HG03064 (cell line): ENCODE data around the gene BBOF1.
"Not testable (repeated sequence)": the region's sequence is repeated elsewhere in the genome, so short reads cannot be mapped to it uniquely, and the experiment has no call there.

Source experiments
- ATAC-seq: cut with Tn5 transposase; IDR thresholded peaks from one replicate; pipeline ENCODE4 v1.9.1; 2021; ENCODE audit warnings: low read depth; ENCODE audit not compliant: unreplicated experiment

Gene BBOF1, protein sequence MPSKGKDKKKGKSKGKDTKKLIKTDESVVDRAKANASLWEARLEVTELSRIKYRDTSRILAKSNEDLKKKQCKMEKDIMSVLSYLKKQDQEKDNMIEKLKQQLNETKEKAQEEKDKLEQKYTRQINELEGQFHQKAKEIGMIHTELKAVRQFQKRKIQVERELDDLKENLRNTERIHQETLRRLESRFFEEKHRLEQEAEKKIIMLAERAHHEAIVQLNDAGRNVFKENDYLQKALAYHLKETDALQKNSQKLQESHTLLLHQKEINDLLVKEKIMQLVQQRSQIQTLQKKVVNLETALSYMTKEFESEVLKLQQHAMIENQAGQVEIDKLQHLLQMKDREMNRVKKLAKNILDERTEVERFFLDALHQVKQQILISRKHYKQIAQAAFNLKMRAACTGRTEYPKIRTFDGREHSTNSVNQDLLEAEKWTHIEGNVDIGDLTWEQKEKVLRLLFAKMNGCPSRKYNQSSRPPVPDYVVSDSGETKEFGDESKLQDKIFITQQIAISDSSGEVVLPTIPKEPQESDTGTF

DNA sequence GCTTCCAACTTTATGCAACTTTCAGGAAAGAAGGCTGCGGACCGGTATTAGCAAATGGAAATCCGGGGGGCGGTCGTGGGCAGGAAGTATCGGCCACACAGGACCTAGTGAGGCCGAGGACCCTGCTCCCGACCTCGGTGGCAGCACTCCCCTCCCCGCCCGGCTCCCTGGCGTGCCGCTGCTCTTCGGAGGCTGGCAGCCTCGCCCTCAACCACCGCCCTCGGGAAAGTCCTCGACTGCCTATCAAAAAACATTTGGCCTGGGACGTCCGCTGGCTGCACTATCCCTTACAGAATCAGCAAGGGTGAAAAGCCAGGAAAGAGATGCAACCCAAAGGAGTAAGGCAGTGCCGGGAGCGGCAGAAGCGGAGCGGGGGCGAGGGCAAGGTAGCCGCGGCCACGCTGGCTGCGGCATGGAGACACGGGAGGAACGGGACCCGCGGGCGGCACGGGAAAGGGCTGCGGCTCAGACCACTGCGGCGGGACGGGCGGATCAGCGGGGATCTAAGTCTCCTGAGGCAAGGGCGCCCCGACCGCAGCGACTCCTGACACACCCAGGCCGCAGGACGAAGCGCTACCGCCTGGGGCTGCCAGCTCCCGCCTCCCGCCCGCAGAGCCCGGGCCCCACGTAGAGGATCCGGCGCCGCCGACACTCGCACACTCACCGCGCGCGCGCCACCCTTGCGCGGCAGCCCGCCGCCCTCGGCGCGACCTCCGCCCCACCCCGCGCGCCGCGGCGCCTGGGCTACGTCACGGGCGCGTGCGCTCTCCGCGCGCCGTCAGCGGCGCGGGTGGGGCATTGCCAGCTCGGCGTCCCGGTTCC lies at the start of gene BBOF1, which contains the start of gene ENTPD5:
TSS of gene BBOF1 (plus strand) at position 764 of the 822 bp plus-strand sequence. CDS start 130 bp downstream, outside the sequence.
TSS of gene ENTPD5 (minus strand) at position 703 of the 822 bp plus-strand sequence. CDS start 31,186 bp downstream, outside the sequence.
- peak; percentile 85 for ATAC-seq

DNA sequence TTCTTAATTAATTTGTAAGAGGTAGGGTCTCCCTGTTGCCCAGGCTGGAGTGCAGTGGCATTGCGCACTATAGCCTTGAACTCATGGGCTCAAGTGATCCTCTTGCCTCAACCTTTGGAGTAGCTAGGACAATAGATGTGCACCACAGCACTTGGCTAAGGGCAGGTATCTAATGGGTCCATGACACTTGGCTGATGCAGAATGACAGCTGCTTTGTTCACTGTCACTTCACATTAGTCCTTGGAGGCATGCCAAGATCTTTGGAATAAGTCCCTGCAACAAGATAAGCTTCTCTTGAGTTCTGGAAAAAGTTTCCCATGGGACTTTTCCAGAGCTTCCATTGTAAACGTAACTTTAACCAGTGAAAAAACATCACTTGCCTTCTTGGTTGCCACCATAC lies 45.7 kb upstream of the BBOF1 start:
- no peak for ATAC-seq

DNA sequence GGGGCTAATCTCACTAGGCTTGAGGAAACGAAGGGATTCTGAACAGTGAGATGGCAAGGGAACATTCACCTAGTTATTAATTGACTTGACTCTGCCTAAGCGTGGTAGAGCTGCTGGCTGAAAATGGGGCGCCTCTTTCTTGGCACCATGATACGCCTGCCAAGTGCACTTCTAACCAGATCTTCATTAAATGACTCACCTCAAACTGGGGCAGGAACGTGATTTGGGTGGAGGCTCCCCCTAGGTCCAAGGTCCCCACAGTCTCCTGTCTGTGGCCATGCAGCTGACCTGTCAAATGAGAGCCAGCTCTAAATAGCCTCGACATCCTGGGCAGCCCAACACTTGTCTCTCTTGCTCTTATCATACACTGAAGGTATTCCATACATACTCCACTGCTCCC lies 43.0 kb upstream of the BBOF1 start:
- no peak for ATAC-seq

DNA sequence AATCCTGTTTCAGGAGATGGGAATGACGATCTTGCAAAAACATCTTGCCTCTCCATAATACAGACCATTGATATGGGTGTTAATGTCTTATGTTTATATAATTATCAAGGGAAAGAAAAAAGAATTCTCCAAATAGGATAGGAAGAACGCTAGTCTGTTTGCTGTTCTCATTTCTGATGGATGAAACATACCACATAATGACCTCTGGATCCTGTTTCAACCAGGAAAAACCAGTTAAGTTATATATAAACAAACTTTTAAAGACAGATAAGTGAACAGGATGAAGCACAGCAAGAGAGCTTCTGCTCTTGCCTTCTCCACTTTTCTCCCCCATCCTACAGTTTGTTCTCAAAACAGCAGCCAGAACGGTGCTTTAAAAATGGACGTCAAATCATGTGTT lies 41.3 kb upstream of the BBOF1 start:
- ATAC-seq, result no peak

DNA sequence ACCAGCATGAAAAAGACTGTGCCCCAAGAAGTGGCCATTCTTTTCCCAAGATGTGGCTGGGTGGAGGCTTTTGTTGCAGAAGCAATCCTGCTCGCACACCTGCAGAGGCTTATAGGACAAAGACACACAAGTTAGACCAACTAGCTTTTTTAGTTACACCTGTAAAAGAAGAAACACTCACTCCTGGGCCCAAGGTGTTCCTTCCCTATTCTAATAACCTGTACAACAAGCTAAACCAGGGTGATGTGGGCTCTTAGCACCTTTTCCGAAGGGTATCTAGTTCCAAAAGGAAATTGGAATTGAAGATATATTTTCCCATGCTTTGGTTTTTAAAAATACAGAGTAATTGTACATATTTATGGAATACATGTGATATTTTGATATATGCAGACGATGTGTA lies 31.1 kb upstream of the BBOF1 start:
- no peak for ATAC-seq

DNA sequence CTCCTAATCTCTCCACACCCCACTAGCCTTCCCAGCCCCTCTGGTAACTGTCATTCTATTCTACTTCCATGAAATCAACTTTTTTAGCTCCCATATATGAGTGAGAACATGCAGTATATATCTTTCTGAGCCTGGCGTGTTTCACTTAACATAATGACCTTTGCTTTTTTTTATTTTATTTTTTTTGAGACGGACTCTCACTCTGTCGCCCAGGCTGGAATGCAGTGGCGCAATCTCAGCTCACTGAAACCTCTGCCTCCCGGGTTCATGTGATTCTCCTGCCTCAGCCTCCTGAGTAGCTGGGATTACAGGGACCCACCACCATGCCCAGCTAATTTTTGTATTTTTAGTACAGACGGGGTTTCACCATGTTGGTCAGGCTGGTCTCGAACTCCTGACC lies 30.5 kb upstream of the BBOF1 start:
- not testable (repeated sequence) for ATAC-seq

DNA sequence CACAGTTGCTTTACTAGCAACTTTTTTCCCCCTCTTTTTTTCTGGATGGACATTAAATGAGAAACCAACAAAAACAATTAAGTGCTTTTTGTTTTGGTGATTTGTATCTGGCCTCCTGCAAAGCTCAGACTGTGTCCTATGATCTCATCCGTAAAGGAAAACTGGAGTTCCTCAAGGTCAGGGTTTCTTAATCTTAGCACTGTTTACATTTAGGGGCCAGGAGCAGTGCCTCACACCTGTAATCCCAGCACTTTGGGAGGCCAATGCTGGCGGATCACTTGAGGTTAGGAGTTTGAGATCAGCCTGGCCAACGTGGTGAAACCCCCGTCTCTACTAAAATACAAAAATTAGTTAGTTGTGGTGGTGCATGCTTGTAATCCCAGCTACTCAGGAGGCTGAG lies 28.1 kb upstream of the BBOF1 start:
- ATAC-seq, result no peak

DNA sequence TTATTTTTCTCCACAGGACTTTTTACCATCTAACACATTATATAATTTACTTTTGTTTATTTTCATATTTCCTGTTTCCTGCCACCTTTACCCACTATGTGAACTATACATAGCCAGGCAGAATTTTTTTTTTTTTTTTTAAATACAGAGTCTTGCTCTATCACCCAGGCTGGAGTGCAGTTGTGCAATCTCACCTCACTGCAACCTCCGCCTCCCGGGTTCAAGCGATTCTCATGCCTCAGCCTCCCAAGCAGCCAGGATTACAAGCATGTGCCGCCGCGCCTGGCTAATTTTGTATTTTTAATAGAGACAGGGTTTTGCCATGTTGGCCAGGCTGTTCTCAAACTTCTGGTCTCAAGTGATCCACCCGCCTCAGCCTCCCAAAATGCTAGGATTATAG lies 24.2 kb upstream of the BBOF1 start:
- not testable (repeated sequence) for ATAC-seq

DNA sequence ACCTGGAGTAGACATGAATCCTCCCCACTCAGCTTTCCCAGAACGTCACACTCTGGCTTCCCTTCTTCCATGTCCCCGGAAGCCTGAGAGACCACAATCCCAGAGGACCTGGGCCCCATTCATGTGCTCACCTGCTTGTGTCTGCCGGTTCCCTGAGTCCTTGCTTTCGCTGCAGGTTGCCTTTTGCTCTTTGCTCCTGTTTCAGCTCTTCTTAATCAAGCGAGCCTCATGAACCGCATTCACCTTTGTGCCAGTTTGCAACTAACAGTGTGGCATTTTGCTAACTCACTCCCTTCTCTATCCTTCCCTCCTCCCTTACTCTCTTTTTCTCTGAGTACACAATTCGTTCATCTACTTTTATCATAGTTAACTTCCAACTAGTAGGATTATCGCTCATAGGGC lies 23.2 kb upstream of the BBOF1 start:
- ATAC-seq, result no peak

DNA sequence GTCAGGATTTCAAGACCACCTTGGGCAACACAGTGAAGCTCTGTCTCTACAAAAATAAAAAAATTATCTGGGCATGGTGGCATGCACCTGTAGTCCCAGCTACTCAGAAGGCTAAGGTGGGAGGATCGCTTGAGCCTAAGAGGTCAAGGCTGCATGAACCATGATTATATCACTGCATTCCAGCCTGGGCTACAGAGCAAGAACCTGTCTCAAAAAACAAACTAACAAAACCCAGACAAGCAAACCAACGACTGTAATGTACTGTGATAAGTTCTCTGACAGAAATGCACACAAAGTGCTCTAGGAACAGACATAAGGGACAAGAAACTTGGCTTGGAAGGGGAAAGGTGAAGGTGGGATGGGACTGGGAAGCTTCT lies 22.4 kb upstream of the BBOF1 start:
- ATAC-seq, result no peak

DNA sequence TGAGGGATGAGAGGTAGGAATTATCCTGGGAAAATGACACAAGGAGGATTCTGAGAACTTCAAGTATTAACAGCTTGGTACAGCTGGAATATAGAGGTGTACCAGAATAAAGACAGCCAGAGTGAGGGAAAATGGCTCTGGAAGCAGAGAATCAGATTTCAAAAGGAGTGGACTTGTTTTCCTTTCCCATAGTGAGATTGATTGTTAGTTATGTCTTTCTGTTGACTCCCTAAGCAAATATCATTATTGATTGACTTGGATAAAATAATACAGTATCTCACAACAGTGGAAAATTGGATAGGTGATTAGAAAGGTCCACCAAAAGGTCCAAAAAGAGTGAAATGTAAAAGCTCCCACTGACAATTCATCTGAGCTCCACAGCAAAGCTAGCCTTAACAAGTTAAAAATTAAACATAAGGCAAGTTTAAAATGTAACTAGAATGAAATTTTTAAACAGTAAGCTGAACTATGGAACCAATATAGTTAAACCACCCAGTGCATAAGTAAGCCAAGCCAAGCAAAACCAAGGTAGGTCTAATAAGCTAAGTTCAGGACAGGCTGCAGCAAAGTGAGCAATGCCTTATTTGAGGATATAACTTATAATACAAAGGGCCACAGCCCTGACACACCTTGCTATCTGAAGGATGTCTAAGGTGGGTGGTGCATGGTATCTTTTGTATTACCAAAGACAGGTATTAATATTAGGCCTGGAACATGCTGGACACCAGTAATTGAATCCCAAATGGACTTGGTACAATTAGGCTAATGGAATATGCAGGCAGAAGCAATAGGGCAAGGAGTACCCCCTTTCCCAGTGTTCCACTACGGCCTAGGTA lies 21.8 kb upstream of the BBOF1 start:
- no peak for ATAC-seq

DNA sequence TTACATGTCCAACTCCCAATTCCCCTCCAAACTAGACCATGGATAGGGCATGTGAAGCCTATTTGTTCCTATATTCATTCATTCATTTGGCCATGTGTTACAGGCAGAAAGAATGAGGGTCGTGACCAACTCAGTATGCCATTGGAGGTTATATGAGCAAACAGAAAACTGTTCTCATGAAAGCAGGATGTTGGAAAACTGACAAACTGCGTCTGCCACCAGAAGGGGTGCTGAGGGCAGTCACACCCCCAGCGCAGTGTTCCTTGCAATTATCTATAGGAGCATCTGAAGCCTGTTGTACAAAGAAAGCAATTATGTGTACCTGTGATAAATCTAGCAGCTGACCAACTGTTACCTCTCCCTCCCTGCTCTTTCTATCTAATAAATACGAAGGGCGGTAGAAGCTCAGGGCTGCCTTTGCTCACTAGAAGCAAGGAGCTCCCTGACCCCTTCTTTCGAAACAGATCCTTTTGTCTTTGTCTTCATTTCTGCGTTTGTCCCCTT lies 21.2 kb upstream of the BBOF1 start:
- ATAC-seq, result no peak

DNA sequence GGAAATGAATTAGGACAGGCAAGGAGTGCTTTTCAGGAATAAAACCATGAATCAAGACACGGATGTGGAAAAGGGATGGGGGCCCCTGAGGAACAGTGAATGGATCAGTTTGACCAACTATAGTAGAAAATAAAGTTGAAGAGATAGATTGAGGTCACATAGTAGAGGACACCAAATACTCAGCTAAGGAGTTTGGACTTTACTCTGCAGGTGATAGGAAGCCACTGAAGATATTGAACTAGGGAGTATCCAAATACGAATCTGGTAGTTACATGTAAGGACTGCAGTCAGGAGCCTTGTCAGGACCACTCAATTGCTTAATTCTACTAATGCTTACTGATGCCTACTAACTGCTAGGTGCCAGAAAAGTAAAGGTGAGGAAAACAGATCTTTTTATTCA lies 20.4 kb upstream of the BBOF1 start:
- ATAC-seq, result no peak

DNA sequence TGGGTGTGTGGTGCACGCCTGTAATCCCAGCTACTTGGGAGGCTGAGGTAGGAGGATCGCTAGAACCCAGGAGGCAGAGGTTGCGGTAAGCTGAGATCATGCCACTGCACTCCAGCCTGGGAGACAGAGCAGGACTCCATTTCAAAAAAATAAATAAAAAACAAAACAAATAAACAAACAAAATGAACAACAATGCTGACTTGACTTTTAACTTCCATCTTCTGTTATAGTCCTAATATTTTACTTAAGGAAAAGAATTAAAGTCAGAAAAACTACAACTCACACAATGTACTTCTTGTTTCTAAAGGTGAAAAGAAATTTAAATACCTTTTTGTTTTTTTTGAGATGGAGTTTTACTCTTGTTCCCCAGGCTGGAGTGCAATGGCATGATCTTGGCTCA lies 13.5 kb upstream of the BBOF1 start:
- ATAC-seq, result not testable (repeated sequence)

DNA sequence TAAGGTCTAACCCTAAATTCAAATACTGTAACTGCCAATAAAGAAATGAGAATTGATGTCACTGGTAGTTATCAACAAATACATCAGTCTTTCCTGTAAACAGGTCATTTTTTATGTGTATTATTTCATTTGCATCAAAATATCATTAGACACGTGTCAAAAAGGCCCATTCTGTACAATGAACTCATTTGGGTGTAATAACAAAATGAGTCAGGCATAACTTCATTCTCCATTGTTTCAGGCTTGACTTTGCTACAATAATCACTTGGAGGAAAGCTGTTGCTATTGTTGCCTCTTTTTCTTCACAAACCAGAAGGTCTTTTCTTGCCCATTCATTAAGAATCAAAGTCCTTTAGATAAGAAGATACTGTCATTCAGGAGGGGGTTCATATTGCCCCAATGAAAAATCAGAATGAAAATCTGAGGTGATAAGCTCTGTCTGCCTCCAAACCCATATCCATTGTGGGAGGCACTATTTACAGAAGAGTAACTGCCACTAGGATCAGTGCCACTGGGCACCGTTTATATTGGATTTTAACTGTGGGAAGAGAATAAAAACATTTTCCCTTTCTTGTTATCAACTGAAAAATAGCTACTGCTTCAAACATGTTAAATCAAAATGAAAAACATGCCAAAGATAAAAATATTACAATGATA lies 10.2 kb upstream of the BBOF1 start:
- no peak for ATAC-seq

DNA sequence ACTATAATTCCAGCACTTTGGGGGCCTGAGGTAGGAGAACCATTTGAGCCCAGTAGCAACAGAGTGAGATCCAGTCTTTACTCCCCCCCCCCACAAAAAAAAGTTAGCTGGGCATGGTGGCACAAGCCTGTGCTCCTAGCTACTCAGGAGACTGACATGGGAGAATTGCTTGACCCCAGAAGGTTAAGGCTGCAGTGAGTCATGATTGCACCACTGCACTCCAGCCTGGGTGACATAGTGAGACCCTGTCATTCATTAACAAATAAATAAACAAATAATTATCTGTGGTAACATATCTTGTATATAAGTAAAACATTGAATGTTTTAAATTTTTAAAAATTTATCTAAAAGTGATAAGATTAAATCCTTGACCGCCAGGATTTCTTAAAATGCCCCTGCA lies 4.8 kb upstream of the BBOF1 start:
- ATAC-seq, result no peak

DNA sequence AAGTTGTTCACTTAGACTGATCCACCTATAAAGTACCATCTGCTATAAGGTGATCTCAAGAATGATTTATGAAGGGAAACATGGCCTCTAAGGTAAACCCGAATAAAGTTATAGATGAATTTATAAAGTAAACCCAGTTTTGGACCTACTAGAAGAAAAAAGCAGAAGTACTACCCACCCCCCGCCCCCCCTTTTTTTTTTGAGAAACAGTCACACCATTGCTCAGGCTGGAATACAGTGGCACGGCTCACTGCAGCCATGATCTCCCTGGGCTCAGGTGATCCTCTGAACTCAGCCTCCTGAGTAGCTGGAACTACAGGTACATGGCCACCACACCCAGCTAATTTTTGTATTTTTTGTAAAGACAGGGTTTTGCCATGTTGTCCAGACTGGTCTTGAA lies 4.0 kb upstream of the BBOF1 start:
- no peak for ATAC-seq

DNA sequence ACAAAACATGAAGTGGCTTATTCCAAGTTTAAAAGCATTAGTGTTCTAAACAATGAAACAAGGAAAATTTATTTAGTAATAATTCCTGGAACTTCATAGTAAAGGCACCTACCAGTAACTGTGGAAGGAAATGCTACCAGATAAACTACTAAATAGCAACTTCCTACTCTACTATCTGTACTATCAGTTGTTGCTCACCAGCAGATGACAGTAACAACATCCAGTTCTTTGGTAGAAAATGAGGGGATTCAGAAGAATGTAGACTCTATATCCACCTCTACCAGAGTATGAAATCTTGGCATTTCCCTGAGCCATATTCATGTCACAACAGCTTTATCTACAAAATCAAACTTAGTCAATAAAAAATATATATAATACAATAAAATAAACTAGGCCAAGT lies 3.2 kb upstream of the BBOF1 start:
- no peak for ATAC-seq

DNA sequence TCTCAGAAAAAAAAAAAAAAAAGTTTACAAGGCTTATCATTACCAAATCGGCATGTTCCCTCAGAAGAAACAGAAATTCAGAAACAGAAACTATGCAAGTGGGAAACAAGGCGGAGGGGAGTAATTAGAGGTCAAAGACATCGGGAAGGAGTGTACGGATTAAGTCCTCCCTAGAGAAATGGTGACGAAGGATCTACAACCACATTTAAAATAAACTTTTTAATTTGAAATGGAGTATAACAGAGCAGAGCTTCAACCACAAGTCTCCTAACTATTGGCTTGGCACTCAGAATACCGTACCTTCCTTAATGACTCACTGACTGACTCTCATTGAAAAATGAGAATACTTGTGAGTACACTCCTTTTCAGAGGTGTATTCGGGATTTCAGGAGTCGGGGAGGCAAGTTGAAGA lies 969 bp upstream of the BBOF1 start:
- ATAC-seq, result no peak
